OCI-LY3 (cell line): ENCODE results near the gene EFNB1.

Source experiments
- EZH2phosphoT487 ChIP-seq: fragments of 200-600 bp; shearing (Covaris generic); IDR thresholded peaks from 2 replicates; pipeline ENCODE4 v1.6.1; 2018; ENCODE audit warnings: antibody characterized with exemption, mixed run types, low read depth
- TF ChIP-seq, protein P1 (sequence below): fragments of 200-600, 300-600 bp; sonication (generic); IDR thresholded peaks from 2 replicates; pipeline ENCODE4 v1.5.1; 2014; ENCODE audit warnings: antibody characterized with exemption, low read length, low read depth

GRCh38 chrX:68792083-68792482 is 36.7 kb upstream of the EFNB1 start:
- TF ChIP-seq, protein P1, sequence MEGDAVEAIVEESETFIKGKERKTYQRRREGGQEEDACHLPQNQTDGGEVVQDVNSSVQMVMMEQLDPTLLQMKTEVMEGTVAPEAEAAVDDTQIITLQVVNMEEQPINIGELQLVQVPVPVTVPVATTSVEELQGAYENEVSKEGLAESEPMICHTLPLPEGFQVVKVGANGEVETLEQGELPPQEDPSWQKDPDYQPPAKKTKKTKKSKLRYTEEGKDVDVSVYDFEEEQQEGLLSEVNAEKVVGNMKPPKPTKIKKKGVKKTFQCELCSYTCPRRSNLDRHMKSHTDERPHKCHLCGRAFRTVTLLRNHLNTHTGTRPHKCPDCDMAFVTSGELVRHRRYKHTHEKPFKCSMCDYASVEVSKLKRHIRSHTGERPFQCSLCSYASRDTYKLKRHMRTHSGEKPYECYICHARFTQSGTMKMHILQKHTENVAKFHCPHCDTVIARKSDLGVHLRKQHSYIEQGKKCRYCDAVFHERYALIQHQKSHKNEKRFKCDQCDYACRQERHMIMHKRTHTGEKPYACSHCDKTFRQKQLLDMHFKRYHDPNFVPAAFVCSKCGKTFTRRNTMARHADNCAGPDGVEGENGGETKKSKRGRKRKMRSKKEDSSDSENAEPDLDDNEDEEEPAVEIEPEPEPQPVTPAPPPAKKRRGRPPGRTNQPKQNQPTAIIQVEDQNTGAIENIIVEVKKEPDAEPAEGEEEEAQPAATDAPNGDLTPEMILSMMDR: no peak
- TF ChIP-seq EZH2phosphoT487: no peak
